Neural progenitor cell (in vitro differentiated cells): ENCODE data around the gene TRIM3. TPM values are rescaled to one million over a fixed set of nuclear protein-coding genes. Genes with fewer than 3 reads are reported as not detected.

Source experiments
- DNase-seq: peaks from one replicate; pipeline ENCODE4 v3.0.0-alpha.2; 2016; ENCODE audit warnings: low spot score
- H2AFZ ChIP-seq: fragments of 200-600 bp; sonication (generic); replicated peaks from 2 replicates; pipeline ENCODE4 v1.6.1; 2016; ENCODE audit warnings: antibody characterized with exemption
- H3F3A ChIP-seq: fragments of 200-600 bp; sonication (generic); 2 replicates; pipeline ENCODE4 v1.6.1; 2016; ENCODE audit warnings: antibody characterized with exemption, low read depth
- H3K27ac ChIP-seq: fragments of 200-600 bp; sonication (generic); 2 replicates; pipeline ENCODE4 v1.5.1; 2016; ENCODE audit warnings: mild to moderate bottlenecking
- H3K27me3 ChIP-seq: fragments of 200-600 bp; sonication (generic); 2 replicates; pipeline ENCODE4 v1.6.1; 2016; ENCODE audit warnings: mild to moderate bottlenecking, moderate library complexity
- H3K36me3 ChIP-seq: fragments of 200-600 bp; sonication (generic); 2 replicates; pipeline ENCODE4 v1.5.1; 2016
- H3K4me1 ChIP-seq: fragments of 200-600 bp; sonication (generic); 2 replicates; pipeline ENCODE4 v1.6.1; 2016; ENCODE audit warnings: mixed run types
- H3K4me2 ChIP-seq: fragments of 200-600 bp; sonication (generic); 2 replicates; pipeline ENCODE4 v1.6.1; 2016
- H3K4me3 ChIP-seq: fragments of 200-600 bp; sonication (generic); 2 replicates; pipeline ENCODE4 v1.5.1; 2016
- H3K79me2 ChIP-seq: fragments of 200-600 bp; sonication (generic); 2 replicates; pipeline ENCODE4 v1.6.1; 2016; ENCODE audit warnings: low read depth
- H3K9ac ChIP-seq: fragments of 200-600 bp; sonication (generic); 2 replicates; pipeline ENCODE4 v1.6.1; 2016
- H3K9me3 ChIP-seq: fragments of 200-600 bp; sonication (generic); 2 replicates; pipeline ENCODE4 v1.5.1; 2016; ENCODE audit warnings: low read depth
- H4K20me1 ChIP-seq: fragments of 200-600 bp; sonication (generic); 2 replicates; pipeline ENCODE4 v1.6.1; 2016; ENCODE audit warnings: low read depth
- H3K27ac Mint-ChIP-seq: 3 replicates; pipeline ENCODE4 v1.8.0; 2021; ENCODE audit warnings: mixed read lengths
- H3K27me3 Mint-ChIP-seq: 2 replicates; pipeline ENCODE4 v1.8.0; 2022; ENCODE audit warnings: low read depth, mild to moderate bottlenecking, inconsistent platforms, moderate library complexity, mixed read lengths; ENCODE audit not compliant: insufficient read depth
- H3K36me3 Mint-ChIP-seq: 3 replicates; pipeline ENCODE4 v1.8.0; 2021; ENCODE audit warnings: mixed read lengths
- H3K4me1 Mint-ChIP-seq: 3 replicates; pipeline ENCODE4 v1.8.0; 2021; ENCODE audit warnings: mixed read lengths
- H3K4me3 Mint-ChIP-seq: 3 replicates; pipeline ENCODE4 v1.8.0; 2021; ENCODE audit warnings: mild to moderate bottlenecking, moderate library complexity, mixed read lengths
- H3K9me3 Mint-ChIP-seq: 3 replicates; pipeline ENCODE4 v1.8.0; 2020; ENCODE audit warnings: mixed read lengths
- CTCF ChIP-seq: fragments of 200-600 bp; sonication (generic); IDR thresholded peaks from 2 replicates; pipeline ENCODE4 v1.5.1; 2017; ENCODE audit warnings: antibody characterized with exemption, mild to moderate bottlenecking
- EZH2 ChIP-seq: fragments of 200-600 bp; sonication (generic); IDR thresholded peaks from 2 replicates; pipeline ENCODE4 v1.6.1; 2017; ENCODE audit warnings: antibody characterized with exemption, mild to moderate bottlenecking, moderate library complexity
- EZH2phosphoT487 ChIP-seq: fragments of 200-600 bp; sonication (generic); IDR thresholded peaks from 2 replicates; pipeline ENCODE4 v1.6.1; 2017; ENCODE audit warnings: antibody characterized with exemption
- total RNA-seq: library from RNA; depleted of rRNA; stranded (reverse); fragments of >200 nt; gene quantifications from 2 replicates; pipeline ENCODE4 v1.2.3, GENCODE V29; 2015; ENCODE audit warnings: low replicate concordance

Gene TRIM3
- total RNA-seq, 1 donor from 2014 or later = 16.1 TPM

GRCh38 chr11:6502382-6502781, 28.6 kb upstream of the TRIM3 start:
- Histone ChIP-seq H3K27ac (no peak overlapping the region), H3K9me3 (no peaks in the 10 kb centered on the region), H4K20me1 (peaks cover 5% of the 10 kb centered on the region), H2AFZ (no peak overlapping the region), H3K27me3 (no peaks in the 10 kb centered on the region), H3K9ac (no peak overlapping the region), H3K4me2 (no peak overlapping the region), H3K36me3 (no peaks in the 10 kb centered on the region), H3K4me1 (no peaks in the 10 kb centered on the region), H3F3A (peaks cover 3% of the 10 kb centered on the region), H3K4me3 (no peak overlapping the region), H3K79me2 (no peaks in the 10 kb centered on the region)
- DNase-seq = no peak
- no peak for TF ChIP-seq CTCF
- no peak for TF ChIP-seq EZH2phosphoT487
- no peak for TF ChIP-seq EZH2
- no peak overlapping the region for H3K4me3 Mint-ChIP-seq
- peaks cover 5% of the 10 kb centered on the region for H3K36me3 Mint-ChIP-seq
- H3K9me3 Mint-ChIP-seq = no peaks in the 10 kb centered on the region
- H3K4me1 Mint-ChIP-seq = peaks cover 8% of the 10 kb centered on the region
- H3K27me3 Mint-ChIP-seq = no peaks in the 10 kb centered on the region
- no peak overlapping the region for H3K27ac Mint-ChIP-seq

DNA sequence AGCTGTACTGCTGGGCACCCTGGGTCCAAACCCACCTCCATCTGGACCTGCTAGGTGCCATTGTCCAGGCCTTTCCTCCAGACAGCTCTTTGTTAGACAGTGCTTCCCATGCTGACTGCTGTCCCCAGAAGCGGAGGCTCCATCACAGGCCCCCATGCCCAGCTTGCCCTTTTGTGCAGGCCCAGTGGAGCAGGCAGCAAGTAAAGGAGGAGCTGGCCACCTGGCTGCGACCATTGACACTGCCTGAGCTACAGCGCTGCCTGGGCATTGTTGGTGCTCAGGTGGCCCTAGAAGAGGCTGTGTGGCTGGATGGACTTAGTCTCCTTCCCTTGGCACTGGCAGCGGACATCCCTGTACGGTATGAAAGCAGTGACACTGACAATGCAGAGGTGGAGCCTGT, 24.8 kb upstream of the TRIM3 start:
- no peak for DNase-seq
- H3K27ac ChIP-seq = no peak overlapping the region
- no peaks in the 10 kb centered on the region for H3K27me3 Mint-ChIP-seq
- no peak overlapping the region for H3K4me3 Mint-ChIP-seq
- no peaks in the 10 kb centered on the region for H3K36me3 ChIP-seq
- H4K20me1 ChIP-seq = no peaks in the 10 kb centered on the region
- no peaks in the 10 kb centered on the region for H3K4me1 ChIP-seq
- no peaks in the 10 kb centered on the region for H3K9me3 ChIP-seq
- H3K27ac Mint-ChIP-seq = no peak overlapping the region
- no peak overlapping the region for H3K9ac ChIP-seq
- peaks cover 10% of the 10 kb centered on the region for H3K36me3 Mint-ChIP-seq
- H2AFZ ChIP-seq = no peak overlapping the region
- H3F3A ChIP-seq = no peaks in the 10 kb centered on the region
- no peak for TF ChIP-seq EZH2phosphoT487
- TF ChIP-seq CTCF = no peak
- no peak for TF ChIP-seq EZH2
- H3K79me2 ChIP-seq = no peaks in the 10 kb centered on the region
- no peaks in the 10 kb centered on the region for H3K9me3 Mint-ChIP-seq
- H3K4me1 Mint-ChIP-seq = peaks cover 8% of the 10 kb centered on the region
- H3K4me3 ChIP-seq = no peak overlapping the region
- H3K4me2 ChIP-seq = no peak overlapping the region
- no peaks in the 10 kb centered on the region for H3K27me3 ChIP-seq

DNA sequence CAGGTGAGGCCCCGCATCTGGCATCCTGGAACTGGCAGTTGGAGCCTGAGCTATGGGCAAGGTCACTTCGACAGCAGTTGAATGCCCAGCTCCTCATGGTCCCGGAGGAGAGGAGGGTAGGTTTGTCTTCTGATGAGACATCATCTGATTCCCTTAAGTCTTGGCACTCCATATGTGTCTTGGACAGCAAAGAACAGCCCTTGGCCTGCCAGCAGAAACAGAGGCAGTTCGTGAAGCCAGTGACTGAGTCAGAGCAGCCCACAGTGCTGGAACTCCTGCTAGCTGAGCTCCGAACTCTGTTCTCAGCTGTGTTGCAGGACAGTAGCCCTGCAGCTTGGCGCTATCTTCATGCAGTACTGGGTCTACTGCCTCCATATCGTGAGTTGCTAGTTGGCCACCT, 24.4 kb upstream of the TRIM3 start:
- no peaks in the 10 kb centered on the region for H3K9me3 ChIP-seq
- no peak overlapping the region for H2AFZ ChIP-seq
- no peaks in the 10 kb centered on the region for H3K79me2 ChIP-seq
- H3K36me3 ChIP-seq = no peaks in the 10 kb centered on the region
- Mint-ChIP-seq H3K4me3 (no peak overlapping the region), H3K36me3 (peaks cover 10% of the 10 kb centered on the region), H3K4me1 (peaks cover 8% of the 10 kb centered on the region), H3K27me3 (no peaks in the 10 kb centered on the region), H3K9me3 (no peaks in the 10 kb centered on the region), H3K27ac (no peak overlapping the region)
- no peak overlapping the region for H3K27ac ChIP-seq
- no peak overlapping the region for H3K4me3 ChIP-seq
- no peaks in the 10 kb centered on the region for H3F3A ChIP-seq
- H3K9ac ChIP-seq = no peak overlapping the region
- H3K4me1 ChIP-seq = no peaks in the 10 kb centered on the region
- no peak for DNase-seq
- no peaks in the 10 kb centered on the region for H4K20me1 ChIP-seq
- no peak overlapping the region for H3K4me2 ChIP-seq
- TF ChIP-seq CTCF (no peak), EZH2 (no peak), EZH2phosphoT487 (no peak)
- H3K27me3 ChIP-seq = no peaks in the 10 kb centered on the region
